ENCODE results near the gene TDRD6.
A peak's percentile ranks its signal among the peaks of the same experiment; 100 is the strongest.
"Not testable (repeated sequence)": the region's sequence is repeated elsewhere in the genome, so short reads cannot be mapped to it uniquely, and the experiment has no call there.

Gene TDRD6, protein sequence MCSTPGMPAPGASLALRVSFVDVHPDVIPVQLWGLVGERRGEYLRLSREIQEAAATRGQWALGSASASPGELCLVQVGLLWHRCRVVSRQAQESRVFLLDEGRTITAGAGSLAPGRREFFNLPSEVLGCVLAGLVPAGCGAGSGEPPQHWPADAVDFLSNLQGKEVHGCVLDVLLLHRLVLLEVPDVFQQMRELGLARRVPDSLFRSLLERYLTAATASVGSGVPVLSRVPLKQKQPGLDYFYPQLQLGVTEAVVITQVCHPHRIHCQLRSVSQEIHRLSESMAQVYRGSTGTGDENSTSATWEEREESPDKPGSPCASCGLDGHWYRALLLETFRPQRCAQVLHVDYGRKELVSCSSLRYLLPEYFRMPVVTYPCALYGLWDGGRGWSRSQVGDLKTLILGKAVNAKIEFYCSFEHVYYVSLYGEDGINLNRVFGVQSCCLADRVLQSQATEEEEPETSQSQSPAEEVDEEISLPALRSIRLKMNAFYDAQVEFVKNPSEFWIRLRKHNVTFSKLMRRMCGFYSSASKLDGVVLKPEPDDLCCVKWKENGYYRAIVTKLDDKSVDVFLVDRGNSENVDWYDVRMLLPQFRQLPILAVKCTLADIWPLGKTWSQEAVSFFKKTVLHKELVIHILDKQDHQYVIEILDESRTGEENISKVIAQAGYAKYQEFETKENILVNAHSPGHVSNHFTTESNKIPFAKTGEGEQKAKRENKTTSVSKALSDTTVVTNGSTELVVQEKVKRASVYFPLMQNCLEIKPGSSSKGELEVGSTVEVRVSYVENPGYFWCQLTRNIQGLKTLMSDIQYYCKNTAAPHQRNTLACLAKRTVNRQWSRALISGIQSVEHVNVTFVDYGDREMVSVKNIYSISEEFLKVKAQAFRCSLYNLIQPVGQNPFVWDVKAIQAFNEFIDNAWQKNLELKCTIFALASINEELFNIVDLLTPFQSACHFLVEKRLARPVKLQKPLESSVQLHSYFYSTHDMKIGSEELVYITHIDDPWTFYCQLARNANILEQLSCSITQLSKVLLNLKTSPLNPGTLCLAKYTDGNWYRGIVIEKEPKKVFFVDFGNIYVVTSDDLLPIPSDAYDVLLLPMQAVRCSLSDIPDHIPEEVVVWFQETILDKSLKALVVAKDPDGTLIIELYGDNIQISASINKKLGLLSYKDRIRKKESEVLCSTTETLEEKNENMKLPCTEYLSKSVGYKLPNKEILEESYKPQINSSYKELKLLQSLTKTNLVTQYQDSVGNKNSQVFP (N-terminal part only)

DNA sequence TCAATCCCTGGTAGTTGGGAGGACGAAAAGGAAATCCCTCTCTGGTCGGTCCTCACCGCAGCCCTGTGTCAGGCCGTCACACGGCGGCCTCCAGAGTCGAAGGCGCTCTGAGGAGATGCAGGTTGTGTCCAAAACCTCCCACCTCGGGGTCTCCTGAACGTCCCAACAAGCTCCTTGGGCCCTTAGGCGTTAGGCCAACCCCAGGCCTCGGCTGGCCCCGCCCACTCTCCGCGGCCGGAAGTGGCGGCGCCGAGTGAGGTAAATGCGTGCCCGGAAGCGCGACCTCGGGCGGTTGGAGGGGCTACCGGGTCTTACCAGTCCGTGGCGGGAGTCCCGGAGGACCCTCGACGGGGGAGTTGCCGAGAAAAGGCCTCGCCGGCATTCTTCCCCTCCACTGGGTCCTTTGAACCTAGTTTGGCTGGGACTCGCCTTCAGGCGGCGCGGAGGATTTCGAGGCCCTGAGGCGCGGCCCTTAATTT is at the start of gene TDRD6:
Gene TDRD6 (plus strand): TSS at position 267 of the 479 bp plus-strand sequence. CDS start 244 bp downstream, outside the sequence.
- DNase-seq = no peak

DNA sequence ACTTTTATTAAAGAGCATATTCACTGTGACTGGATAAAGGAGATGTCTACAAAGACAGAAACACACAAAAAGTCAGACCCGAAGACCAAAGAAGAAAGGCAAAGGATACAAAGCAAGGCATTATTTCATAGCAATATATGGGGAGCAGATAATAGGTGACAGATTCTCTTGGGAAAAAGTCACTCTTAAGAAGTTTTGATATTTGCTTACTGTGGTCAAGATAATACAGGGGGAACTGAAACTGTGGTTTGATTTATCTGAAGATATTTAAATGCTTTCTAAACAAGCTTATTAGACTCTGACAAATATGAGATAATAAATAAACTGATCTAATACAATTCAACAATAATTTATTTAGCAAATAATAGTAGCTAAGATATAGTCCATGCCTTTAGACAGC is 49.8 kb upstream of the TDRD6 start:
- DNase-seq = no peak

DNA sequence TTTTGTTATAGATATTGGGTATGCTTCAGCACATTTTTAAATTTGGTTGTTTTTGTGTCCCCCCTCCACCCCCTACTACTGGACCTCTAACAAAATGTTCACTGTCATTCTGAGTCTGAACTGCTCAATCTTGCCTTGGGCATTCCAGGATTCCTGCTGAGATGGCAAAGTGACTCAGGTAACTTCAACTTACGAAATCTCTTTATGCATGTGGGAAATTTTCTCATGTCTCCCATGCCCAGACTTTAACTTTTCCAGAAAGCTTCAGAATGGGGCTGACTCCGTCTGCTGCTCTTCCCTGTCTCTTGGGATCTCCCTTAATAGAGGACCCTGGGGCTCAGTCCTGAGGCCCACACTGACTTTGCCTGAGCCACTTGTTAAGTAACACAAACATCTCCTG is 49.0 kb upstream of the TDRD6 start:
- DNase-seq = no peak

DNA sequence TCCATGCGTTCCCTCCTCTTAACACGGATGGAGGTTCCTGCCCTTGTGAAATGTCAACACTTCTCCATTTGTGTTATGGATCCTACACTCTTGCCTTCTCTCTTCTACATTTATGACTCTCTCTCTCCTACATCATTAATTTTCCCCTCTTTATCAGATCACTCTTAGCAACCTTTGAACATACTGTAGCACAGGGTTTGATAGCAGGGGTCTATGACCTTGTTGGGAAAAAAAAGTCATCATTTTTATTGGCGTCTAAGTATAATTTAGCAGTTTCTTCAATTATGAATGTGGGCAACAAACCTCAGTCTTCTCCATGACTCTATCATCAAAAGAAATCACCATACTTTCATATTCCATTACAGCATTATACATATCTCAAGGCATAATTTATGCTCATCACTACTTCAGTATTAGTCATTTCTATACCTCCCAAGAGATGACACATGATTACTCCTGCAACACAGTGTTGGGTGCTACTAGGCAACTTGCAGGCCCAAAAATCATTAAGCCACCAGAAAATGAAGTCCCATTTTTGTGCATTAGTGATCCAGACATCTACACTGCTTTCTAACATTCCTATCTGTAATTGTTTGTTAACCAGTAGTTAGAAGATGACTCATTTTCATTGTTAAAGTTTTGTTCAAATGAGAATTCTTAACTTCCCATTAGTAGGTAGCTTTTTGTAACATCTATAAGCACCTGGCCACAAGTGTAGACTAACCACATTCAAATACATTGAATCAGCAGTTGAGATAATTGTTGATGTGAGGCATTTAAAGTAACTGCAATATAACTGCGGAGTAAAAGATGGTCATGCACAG is 44.5 kb upstream of the TDRD6 start:
- no peak for DNase-seq

DNA sequence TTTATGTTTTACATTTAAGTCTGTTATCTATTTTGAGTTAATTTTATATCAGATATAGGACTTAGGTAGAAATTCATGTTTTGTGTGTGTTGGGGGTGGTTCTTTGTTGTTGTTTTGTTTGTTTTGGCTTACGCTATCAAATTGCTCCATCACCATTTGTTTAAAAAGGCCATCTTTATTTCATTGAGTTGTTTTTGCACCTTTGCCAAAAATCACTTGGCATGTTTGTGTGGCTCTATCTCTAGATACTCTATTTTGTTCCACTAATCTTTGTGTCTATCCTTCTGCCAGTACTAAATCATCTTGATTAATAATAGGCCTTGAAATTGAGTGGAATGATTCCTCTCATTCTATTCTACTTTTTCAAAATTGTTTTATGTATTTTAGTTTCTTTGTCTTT is 42.4 kb upstream of the TDRD6 start:
- no peak for DNase-seq

DNA sequence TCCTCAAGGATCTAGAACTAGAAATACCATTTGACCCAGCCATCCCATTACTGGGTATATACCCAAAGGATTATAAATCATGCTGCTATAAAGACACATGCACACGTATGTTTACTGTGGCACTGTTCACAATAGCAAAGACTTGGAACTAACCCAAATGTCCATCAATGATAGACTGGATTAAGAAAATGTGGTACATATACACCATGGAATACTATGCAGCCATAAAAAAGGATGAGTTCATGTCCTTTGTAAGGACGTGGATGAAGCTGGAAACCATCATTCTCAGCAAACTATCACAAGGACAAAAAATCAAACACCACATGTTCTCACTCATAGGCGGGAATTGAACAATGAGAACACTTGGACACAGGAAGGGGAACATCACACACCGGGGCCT is 39.6 kb upstream of the TDRD6 start:
- not testable (repeated sequence) for DNase-seq

DNA sequence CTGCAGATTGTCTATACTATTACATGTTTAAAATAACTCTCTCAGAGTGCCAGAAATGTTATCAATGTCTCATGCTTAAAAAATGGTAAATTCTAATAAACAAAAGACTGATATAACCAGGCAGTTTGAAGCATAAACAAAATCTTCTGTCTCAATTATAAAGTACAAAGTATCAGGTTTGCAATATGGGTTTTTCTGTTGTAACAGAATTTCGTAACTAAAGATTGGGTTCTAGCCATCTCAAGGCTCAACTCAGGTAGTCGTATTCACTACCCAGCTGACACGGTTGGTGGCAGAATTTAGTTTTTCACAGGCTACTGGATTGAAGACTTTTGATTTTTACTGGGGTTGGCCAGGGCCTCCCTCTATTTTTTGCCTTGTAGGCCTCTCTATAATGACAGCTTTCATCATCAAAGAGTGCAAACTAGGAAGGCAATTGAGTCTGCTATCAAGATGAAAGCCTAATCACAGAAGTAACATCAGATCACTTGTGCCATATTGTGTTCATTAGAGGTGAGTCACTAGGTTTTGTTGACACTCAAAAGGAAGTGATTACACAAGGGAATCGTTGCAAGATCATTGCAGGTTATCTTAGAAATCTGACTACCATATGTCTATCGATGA is 38.7 kb upstream of the TDRD6 start:
- no peak for DNase-seq

DNA sequence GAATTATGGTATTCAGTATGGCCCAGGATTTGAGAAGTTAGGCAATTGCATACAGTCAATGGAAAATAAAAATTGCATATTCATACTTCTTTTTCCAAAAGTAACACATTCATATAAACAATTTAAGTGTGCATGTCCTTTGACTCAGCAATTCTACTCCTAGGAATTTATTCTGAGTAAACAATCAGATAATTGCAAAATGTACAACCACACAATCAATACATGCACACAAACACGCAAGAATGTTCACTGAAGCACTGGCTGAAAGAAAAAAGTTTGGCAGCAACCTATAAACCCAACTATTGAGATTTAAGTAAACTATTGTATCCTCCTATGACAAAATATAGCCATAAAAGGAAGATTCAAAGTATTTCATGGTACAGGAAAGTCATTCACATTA is 36.7 kb upstream of the TDRD6 start:
- no peak for DNase-seq

DNA sequence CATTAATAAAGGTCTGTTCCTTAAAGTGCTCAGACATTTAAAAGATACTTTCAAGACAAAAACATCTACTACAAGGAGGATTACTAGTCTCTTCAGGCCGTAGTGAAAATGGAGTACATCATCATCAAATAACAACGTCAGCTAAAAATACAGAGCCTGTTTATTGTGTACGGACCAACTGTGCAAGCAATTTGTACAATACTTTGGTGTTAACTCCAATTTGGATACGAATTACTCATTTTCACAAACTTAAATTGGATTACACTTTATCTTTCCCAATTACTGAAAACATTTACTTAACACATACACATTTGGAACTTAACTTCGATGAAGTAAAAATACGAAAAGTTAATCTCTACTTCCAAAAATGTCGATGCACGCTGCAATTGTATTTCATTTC is 35.9 kb upstream of the TDRD6 start:
- no peak for DNase-seq

DNA sequence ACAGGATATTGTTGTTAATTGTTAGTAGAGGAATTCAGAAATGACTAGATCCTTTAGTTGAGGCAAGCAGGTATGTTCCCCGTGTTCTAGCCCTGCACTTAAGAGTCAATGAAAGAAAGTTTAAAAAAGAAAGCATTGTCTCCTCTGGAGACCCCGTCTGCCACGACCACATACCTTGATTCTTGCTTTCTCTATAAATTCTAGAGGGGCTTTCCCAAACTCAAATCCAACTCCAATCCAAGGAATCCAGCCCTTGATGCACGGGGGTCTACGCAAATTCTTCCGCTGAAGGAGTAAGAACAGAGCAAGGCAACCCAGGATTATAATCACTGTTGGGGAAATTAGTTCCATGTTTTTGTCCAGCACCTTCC is 35.5 kb upstream of the TDRD6 start:
- no peak for DNase-seq

DNA sequence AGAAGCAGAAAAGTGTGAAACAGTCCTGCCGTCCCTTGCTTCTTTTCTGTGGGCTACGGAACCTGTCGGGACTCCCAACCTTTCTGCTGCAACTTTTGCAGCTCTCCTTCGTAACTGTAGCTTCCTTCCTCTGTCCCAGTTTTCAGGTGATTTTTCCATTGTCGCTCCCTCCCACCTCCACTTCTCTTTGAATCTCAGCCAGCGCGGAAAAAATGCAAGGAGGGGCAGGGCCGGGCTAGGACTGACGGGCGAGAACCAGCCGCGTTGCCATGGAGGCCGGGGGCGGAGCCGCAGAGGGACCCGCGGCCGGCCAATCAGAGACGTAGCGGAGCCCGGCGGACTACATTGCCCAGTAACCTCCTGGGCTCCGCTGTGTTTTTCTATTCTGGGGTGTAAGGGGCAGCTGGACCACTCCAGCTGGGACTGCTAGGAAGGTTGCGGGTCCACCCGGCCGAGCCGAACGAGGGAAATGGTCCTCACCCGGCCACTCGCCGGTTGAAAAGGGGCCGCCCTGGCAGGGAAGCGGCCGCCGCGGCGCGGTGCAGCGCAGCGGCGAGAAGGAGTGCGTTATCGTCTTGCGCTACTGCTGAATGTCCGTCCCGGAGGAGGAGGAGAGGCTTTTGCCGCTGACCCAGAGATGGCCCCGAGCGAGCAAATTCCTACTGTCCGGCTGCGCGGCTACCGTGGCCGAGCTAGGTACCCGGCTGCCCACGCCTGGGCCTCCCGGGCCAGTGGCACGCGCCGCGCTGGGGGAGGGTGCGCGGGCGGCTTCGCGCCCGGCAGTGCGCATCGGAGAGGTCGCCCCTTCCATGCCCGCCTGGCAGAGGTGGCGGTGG is 34.9 kb upstream of the TDRD6 start, which contains the start of the genes CYP39A1 and SLC25A27:
Gene CYP39A1 (minus strand): TSS at position 216 of the 836 bp plus-strand sequence. CDS start 236 bp downstream, outside the sequence.
Gene SLC25A27 (plus strand): TSS at position 373 of the 836 bp plus-strand sequence. CDS start 218 bp downstream, at position 591.
- peak; percentile 38 to 60 (median 55) for DNase-seq

DNA sequence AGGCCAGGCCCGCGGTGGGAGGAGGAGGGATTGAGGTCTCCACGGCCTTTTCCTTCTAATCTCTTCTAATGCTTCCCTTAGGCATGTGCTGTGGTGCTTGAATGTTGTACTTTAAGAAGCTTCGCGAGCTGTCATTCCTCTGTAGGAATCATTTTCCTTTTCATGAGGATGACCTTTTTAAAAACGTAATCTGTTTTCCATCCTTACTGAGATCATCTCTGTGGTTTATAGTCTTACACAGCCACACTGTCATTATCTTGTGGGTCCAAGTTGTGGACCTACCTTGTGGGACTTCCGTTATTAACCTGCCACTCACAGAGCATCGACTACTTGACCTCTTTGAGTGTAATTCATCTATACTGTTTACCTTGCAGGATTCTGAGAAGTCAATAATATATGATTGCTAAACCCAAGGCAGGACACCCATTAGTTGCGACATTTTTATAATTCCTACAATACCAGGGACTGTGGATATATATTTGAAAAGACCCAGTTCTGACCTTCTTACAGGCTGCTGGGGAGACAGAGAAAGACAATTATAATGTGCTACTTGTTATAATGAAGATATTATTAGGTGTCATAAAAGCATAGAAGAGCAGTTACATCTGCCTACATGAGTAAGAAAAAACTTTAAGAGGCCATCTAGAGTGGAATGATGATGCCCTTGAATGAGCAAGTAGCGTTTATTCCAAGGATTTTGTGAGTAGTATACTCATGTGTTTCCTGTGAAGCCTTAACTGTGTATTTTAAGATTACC is 34.1 kb upstream of the TDRD6 start:
- no peak for DNase-seq

DNA sequence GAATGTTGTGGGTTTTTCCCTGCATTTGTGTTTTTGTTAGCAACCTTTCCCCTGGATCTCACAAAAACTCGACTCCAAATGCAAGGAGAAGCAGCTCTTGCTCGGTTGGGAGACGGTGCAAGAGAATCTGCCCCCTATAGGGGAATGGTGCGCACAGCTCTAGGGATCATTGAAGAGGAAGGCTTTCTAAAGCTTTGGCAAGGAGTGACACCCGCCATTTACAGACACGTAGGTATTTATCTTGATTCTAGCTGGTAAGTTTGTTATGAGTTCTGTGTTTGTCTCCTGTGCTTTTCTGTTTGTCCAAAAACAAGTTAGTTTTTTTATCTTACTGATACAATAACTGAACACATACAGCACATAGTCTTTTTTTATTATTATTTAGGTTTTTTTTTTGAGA is 31.9 kb upstream of the TDRD6 start:
- no peak for DNase-seq

DNA sequence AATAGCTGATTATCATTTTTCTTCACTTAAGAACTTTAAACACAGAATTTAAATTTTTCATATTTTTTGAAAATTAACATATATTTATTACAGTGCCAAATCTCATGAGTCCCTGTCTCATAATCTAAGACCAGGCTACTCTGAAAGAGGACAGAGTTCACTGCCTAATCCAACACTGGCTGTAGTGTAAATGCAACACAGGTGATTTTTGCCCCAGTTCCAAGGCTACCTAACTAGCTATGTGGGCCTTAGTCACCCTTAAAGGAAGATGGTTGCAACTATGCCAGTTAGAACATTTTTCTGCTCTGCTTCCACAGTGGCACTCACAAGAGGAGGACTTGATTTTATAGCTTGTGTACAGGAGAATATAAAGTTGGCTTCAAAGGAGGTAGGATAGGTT is 30.0 kb upstream of the TDRD6 start:
- no peak for DNase-seq

DNA sequence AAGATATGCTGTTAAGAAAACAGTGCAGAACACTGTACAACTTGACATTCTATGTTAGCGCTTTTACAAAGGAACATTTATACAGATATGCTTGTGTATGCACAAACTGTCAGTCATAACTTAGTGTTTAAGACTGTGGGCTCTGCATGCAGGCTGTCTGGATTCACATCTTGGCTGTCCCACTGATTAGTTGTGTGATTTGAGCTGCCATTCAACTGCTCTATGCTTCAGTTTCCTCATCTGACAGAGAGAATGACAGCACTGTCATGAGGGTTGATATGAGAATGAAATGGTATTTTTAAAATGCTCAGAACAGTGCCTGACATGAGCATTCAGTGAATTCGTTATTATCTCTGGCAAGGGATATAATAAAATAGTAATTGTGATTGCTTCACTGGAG is 26.2 kb upstream of the TDRD6 start:
- DNase-seq = no peak

DNA sequence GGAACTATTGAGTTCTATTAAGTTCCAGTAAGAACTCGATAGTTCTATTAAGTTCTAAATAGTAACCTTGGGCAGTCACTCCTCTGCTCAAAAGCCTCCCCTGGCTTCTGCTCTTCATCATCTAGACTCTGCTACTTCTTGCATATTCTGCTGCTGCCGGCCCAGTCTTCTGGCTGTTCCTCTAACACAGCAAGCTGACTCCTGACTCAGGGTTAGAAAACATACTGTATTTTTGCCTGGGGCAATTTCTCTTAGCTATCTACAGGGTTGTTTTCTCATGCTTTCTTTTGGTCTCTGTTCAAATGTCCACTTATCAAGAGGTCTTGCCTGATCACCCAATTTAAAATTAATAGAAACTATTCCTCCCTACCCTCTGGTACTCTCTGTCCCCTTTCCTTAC is 20.3 kb upstream of the TDRD6 start:
- no peak for DNase-seq

DNA sequence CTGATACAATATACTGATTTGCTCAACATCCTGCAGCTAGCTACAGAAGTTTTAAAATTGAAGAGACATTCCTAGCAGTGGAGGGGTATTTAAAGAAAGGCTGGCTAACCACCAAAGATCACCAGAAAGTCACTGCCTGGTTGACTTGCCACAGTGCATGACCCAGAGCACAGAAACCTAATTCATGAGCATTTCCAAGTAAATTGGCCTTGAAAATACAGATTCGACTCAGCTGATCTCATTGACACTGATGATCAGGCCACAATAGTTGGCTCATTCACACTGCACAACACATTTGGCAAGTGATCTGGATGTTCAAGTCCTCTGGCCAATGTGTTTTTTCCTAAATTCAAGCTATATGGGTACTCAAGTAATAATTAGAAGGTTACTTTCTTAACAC is 13.3 kb upstream of the TDRD6 start:
- no peak for DNase-seq

DNA sequence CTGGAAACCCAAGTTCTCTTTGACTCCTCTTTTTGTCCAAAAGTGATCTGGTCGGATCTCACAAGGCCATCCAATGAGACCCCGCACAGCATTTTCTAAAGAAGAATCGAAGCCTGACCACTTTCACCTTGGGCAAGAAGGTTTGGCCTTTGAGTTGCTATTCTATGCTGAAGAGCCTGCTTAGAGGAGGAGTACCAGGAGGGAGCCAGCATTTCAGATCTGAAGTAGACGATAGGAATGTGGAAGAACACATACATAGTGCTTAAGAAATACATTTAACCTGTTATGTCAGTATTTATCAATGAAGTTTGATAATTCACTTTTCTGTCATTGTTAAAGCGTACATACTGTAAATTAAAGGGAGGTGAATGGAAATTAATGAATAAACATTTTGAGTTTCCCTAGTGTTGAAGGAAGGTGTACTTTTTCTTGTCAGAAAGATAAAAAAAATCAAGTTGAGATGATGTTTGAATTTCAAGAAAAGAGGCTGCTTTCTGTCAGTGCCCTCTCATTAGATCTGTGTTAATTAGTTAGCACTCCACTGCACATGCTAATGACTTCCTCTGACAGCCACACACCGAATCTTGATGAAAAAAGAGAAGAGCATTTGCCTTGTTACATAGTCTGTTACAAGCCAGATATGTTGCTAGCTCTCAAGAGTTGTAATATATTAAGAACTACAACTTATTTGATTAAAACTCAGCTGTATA is 10.9 kb upstream of the TDRD6 start:
- no peak for DNase-seq

DNA sequence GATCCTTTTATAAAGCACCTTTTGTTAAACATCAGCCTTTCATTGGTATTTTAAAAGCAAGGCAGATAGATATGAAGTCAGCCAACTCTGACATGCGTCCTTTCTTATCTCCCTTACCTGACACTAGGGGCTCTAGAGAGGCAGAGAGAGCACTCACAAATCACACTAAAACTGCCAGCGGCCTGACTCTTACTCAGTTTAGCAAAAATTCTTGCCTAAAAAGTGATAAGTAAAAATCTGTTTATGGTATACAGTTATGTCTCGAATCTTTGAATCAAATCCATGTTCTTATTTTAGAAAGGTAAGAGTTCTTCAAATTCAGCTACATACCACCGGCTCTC is 10.4 kb upstream of the TDRD6 start:
- no peak for DNase-seq

All from stimulated activated naive CD4-positive, alpha-beta T cell (primary cell).